ENCODE results near the gene PPAT.
"Not testable (repeated sequence)": the region's sequence is repeated elsewhere in the genome, so short reads cannot be mapped to it uniquely, and the experiment has no call there.

Gene PPAT
- total RNA-seq: 18.8 to 23.2 reads per million in 2 donors

DNA sequence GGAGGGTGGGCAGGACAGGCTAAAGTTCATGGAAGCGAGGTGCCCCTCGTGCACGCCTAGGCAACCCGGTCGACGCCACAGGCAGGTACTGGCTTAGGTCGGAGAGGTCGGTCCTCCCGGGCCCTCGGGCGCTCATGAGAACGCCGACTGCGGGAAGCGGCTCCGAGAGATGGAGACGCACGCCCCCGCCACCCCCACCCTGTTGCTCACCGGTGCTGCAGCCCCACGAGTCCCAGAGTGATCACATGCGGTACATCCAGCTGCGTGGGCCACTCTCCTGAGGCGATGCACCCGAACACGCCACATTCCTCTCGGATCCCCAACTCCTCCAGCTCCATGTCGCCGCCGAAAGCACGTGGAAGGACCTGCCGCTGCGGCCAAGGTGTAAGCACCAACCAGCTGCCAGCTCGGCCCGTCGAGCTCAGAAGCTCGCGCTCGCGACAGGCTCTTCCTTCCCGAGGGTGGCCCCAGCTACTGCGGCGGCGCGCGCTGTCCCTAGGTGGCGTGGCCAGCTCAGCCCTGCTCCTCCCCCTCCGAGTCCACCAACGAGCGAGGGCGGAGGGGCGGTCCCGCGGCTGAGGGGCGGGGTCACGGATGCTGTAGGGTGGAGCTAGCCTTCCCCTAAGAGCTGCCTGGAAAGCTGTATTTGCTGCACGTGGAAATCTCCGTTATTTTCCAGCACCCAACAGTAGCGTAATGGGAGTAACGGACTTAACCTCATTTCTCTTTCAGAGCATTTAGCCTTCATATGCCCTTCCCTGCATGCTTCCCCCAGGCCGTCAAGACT is at the start of gene PPAT:
Gene PPAT (minus strand): TSS at position 476 of the 787 bp plus-strand sequence. CDS start 138 bp downstream, at position 338.
- DNase-seq: peak; percentile 99

DNA sequence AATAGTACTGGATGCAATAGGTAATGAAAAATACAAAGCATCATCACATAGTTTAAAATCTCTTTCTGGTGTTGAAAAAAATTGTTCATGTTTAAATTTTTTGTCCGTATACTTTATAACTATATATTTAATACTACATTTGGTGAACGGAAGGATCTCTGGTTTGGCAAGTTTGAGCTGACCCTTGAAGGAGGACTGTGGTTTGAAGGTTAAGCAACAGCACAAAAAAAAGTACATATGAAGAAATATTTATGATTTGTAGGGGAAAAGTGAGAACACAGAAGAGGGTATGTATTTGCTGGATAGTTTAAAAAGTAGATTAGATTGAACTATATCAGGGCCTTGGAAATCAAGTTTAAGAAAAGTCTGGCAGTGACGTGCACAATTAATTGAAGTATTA is 45.3 kb upstream of the PPAT start:
- no peak for DNase-seq

DNA sequence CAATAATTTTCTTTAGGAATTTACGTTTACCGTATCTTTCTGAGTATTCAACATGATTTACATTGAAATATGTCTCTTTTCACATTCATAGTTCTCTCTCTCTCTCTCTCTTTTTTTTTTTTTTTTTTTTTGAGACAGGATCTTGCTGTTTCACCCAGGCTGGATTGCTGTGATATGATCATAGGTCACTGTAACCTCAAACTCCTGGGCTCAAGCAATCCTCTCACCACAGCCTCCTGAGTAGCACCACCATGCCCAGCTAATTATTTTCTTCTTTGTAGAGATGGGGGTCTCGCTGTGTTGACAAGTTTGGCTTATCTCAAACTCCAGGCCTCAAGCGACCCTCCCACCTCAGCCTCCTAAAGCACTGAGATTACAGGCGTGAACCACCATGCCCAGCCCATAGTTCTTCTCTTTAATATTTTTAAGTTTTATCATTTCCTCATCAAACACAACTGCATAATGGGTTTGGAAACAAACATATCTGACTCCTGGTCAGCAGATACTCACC is 41.8 kb upstream of the PPAT start:
- DNase-seq: no peak

DNA sequence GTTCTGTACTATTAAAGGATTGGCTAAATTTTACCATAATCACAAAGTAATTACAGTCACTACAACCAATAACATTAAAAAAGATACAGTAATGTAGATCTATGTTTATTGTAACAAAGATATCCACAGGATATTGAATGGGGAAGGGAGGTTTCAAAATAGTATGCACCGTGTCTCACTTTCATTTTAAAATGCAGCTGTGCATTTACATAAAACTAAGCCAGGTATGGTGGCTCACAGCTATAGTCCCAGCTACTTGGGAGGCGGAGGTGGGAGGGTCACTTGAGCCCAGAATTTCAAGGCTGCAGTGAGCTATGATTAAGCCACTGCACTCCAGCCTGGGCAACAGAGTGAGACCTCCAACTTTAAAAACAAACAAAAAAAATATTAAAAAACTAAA is 40.5 kb upstream of the PPAT start:
- no peak for DNase-seq

DNA sequence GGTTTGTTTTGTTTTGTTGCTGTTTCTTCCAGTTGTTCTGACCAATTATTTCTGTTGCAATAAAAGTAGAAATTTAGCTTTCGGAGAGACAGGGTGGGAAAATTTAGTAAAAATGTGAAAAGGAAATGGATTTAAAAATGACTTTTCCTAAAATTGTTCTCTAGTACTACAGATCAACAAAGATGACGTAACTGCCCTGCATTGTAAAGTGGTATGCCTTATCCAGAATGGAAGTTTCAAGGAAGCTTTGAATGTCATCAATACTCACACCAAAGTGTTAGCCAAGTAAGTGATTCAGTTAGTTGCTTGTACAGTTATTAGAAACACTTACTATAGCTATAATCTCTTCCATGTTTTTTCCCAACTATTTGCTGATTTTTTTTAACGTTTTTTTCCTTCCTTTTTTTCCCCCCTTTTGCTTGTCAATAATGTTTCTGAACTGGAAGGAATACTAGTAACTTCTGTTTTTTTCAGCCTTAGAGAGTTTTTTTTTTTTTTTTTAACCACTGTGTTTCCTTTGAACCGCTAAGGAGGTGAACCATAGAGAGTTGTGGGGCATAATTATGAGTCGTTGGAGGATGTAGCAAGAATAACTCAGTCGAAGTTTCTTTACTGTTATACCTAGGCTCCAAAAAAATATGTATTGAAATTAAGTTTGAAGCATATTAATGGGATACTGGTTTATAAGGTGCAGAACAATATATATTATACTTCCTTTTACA is 34.2 kb upstream of the PPAT start:
- no peak for DNase-seq

DNA sequence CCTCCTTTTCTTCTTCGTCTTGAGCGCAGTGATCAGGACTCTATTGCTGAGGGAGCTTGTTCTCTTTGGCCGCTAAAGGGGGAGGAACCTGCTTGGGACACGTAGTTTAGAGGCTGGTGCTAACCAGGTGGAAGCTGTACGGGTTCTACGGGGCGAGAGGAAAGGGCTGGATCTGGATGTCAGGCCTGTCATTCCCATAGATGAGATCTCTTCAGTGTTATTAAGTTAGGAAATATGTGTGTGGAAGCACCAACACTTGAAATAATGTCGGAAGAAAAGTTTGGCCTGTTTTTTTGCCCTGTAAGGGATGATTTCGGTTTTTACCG is 32.6 kb upstream of the PPAT start:
- no peak for DNase-seq

DNA sequence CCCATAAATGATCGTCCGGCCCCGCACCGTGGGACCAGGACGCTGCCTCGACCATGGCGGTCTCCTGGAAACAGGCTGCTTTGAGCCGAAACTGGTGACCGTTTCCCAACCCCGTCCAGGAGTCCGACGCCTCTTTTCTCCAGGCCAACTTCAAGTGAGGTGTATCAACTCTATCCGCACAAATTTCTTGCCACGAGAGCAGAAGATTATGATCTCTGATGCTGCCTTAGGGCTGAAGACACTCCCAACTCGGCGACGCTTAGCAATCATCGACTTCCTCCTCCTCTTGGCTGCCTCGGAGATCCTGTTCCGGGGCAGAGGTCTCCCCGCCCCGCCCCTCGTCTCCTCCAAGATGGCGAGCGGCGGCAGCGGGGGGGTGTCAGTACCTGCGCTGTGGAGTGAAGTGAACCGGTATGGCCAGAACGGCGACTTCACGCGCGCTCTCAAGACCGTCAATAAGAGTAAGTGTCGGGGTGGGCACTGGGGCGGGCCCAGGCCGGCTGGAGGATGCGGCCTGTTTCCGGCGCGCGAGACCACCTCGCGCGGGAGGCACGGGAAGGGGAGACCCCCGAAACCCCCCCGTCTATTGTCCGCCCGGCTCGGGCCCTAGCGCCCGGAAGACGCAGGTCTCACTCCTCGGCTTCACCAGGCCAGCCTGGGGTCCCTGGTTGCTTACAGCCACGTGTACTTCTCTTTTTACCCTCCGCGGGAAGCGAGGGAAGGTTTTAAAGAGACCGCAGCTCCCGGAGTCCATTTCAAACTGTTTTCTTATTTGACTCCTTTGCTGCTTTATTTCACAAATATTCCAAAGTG is 32.1 kb upstream of the PPAT start, which contains the start of gene SRP72:
Gene SRP72 (plus strand): TSS at position 334 of the 813 bp plus-strand sequence. CDS start 19 bp downstream, at position 353.
- DNase-seq: peak; percentile 74

DNA sequence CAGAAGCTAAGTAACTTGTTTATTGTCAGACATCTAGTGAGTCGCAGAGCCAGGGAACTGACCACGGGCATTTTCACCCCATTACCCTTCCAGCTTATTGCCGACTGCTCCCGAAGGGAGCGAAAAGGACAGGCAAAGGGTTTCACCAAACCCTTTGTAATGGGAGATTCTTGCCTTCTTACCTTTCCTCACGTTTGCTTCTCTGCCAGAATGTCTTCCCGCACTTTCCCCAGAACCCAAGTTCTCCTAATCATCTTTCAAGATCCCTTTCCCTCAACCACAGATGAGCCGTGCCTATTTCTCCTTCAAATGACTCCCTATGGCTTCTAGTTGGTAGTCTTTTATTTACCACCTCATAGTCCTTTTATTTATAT is 31.5 kb upstream of the PPAT start:
- DNase-seq: no peak

DNA sequence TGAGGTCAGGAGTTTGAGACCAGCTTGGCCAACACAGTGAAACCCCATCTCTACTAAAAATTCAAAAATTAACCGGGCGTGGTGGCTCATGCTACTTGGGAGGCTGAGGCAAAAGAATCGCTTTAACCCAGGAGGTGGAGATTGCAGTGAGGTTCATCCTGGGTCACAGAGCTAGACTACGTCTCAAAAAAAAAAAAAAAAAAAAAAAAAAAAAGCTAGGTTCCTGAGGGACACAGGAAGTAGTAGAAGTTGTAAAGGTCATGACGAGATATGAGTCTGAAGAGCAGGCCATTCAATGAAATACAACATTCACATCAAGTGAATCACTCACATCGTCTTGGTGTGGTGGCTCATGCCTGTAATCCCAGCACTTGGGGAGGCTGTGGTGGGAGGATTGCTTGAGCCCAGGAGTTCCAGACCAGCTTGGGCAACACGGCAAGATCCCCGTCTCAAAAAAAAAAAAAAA is 30.9 kb upstream of the PPAT start:
- not testable (repeated sequence) for DNase-seq

DNA sequence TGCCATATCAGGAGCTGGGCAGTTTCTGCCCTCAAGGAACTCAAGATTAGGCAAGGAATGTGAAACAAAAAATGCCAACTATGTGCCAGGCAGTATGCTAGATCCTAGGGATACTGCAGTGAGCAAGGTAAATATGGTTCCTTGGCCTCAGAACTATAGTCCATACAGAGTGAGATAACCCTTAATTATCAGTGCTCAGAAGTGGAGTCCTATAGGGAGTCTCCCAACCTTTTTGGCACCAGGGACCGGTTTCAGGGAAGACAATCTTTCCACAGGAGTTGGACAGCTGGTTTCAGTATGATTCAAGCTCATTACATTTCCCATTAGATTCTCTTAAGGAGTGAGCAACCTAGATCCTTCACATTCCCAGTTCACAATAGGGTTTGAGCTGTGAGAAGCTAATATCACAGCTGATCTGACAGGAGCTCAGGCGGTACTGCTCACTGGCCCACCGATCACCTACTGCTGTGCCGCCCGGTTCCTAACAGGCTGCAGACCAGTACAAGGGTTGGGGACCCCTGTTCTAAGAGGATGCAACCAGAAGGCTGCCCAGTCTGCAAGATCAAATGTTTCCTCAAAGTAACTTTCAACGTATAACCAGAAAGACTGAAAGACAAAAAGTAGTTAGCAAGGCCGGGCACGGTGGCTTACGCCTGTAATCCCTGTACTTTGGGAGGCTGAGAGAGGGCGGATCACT is 30.3 kb upstream of the PPAT start:
- DNase-seq: no peak

DNA sequence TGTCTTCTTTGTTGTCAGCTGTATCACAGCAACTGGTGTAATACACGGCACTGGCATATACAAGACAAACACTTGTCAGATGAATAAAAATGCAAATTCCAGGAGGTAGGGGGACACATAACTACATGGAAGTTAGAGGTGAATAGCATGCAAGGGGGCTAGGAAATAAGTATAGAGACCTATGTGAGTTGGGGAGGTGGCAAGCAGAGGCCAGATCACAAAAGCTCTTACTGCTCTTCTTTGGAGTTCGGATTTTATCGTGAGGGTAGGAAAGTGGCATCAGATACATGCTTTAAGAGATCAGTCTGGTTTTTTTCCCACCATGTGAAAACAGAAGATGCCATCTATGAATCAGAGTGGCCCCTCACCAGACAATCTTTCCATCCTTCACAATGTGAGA is 29.2 kb upstream of the PPAT start:
- no peak for DNase-seq

DNA sequence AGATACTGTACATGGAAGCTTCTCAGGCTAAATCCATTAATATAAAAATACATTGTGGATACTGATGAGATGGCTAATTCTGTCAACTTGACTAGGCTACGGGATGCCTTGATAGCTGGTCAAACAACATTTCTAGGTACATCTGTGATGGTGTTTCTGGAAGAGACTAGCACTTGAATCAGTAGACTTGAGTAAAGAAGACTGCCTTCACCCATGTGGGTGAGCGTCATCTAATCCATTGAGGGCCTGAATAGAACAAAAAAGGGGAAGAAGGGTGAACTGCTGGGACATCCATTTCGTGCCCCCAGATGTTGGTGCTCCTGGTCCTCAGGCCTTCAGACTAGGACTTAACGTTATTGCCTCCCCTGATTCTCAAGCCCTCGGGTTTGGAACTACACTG is 28.3 kb upstream of the PPAT start:
- no peak for DNase-seq

DNA sequence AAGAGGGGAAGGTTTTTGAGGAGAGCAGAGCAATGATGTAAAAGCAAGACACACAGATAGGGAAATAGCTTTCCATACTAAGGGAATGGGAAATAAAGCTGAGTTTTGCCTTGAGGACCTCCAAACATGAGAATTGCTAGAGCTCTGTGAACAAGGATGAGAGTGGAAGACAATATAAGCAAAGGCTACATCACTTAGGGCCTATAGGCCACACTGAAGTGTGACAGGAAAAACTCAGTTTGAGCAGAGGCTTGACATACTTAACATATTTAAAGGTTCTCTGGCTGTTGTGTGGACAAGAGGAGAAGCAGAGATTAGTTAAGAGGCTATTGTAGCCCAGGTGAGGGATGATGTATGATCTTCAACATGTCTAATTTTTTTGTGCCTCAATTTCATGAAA is 26.7 kb upstream of the PPAT start:
- no peak for DNase-seq

DNA sequence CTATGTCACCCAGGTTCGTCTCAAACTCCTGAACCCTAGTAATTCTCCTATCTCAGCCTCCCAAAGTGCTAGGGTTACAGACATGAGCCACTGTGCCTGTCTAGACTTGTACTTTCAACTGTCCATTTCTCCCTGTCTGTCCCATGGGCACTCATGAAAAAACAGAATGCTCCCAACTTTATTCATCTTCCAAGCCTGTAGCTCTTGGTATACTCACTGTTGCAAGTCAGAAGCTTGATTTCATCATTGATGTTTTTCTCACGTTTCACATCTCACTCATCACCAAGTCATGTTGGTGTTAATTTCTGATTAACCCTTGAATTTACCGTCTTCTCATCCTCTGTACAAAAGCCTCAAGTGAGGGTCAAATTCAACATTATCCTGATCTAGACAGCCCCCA is 24.7 kb upstream of the PPAT start:
- DNase-seq: no peak

DNA sequence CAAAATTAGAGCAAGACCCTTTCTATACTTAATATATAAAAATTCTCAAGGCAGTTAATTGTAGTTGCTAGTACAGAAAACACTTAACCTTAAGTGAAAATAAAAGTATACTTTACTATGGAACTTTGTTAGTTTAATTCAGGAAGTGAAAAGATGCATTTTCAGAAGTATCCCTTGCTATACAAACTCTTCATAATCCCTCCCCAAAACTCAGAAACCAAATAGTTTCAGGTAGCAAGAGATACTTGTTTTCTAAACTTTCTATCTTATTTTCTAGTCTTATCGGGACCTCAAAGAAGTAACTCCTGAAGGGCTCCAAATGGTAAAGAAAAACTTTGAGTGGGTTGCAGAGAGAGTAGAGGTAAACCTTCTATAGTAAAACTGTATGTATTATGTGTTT is 14.9 kb upstream of the PPAT start:
- no peak for DNase-seq

DNA sequence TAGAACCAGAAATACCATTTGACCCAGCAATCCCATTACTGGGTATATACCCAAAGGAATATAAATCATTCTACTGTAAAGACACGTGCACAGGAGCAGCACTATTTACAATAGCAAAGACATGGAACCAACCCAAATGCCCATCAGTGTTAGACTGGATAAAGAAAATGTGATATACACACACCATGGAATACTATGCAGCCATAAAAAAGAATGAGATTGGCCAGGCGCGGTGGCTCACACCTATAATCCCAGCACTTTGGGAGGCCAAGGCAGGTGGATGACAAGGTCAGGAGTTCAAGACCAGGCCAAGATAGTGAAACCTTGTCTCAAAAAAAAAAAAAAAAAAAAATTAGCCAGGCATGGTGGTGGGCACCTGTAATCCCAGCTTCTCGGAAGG is 14.1 kb upstream of the PPAT start:
- DNase-seq: not testable (repeated sequence)

DNA sequence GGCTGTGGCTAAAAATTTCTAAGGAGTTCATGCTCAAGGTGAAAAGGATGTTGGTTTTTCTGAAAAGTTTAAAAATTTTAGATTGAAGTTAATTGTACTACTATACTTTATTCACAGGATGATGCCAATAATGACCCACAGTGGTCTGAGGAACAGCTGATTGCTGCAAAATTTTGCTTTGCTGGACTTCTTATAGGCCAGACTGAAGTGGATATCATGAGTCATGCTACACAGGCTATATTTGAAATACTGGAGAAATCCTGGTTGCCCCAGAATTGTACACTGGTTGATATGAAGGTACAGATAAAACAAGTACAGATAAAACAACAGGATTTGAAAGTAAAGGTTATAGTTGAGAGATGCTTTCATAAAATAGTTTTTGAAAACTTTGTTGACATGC is 12.9 kb upstream of the PPAT start:
- no peak for DNase-seq

DNA sequence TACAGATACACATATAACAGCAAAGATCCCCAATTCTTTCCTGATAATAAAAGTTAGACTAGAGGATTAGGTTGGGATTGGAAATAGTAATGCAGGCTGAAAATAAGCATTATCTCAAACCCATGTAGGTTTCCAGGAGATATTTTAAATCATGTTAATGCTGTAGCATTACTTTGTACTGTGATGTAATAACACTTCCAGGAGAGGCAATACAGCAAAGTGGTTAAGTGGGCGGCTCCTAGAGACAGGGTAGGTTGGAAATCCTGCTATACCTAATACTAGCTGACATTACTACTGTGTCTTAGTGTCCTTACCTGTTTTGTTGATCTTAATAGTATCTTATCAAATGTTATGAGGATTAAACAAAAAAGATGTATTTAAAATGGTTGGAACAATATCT is 10.3 kb upstream of the PPAT start:
- DNase-seq: no peak

DNA sequence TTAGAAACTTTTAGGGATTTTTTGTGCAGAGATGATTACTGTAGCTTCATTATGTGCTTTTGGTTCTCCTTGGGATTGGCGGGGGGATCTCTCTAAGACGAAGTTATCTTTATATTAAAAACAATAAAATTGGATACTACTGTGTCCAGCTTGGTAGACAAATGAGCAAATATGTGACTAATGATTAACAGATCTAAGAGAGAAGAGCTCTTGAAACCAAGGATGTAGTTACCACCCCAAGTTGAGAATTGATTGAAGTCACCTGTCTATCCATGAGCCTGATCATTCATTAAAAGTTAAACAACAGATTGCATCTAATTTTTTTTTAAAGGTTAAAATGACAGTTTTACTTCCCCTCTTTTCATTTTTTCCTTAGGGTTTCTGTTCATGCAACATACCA is 9.3 kb upstream of the PPAT start:
- no peak for DNase-seq

DNA sequence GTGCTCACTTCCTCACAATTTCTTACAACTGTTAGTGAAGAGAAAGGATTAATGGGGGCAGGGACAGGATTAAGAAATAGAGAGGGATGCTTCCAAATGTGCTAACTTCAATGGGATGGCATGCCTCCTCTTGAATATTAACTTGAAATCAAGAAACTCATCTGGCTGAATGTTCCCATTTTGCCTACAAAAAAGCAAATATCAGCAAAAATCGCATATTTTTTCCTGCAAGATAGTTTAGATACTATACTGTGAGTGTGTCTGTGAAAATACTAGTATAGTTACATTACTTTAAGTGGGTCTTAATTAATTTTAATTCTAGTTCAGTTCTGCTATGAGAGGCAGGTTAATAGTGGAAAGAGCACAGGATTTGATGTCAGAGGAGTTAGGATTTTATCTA is 5.6 kb upstream of the PPAT start:
- DNase-seq: no peak

DNA sequence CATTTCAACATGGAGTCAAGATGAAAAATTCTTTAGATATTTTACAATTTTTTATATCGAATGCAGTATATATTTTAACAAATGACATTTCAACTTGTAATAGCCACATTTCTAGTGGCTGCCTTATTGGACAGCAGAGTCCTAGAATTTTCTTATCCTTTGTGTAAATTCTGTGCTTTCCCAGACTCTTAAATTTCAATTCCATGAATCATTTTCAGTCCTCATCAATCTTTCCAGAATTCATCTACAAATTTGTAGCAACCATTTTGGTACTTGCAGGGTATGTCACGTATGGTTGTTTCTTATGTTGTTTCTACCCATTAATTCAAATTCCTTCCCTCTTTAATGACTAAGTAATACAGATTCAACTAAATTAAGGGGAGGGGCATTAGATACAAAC is 3.4 kb upstream of the PPAT start:
- no peak for DNase-seq

DNA sequence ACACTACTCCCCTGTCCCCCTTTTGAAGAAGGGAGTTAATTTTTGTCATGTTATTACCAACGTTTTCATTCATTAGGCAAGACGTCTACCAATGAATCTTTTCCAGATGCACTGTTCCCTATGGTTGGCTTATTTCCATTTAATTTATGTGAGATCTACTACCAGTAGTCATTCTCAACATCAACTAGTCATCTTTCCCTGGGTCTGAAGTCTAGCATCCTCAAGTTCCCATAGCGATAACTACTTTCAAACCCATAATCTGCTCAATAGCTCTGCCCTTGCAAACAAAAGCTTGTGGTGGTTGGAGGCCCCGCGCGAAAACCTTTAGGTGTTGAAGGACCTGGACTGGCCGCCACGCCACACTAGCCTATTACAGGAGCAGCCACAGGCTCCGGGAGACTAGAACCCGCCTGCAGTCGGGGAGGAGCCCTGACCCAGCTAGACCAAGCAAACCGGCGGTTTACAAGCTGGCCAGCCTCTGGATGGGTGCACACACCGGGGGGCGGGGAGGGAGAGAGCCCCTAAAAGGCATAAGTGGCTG is 746 bp downstream of the PPAT start:
- DNase-seq: no peak
